GM23338 (cell line): ENCODE measurements around the gene DDIT3. TPM values are rescaled to one million over a fixed set of nuclear protein-coding genes. Genes with fewer than 3 reads are reported as not detected.

Source experiments
- ATAC-seq: fragments of 200-7000 bp; cut with Tn5 transposase; 3 replicates; pipeline ENCODE4 v1.9.1; 2020
- DNase-seq: peaks from one replicate; pipeline ENCODE4 v3.0.0-alpha.2; 2015; ENCODE audit warnings: low spot score
- H2AFZ ChIP-seq: fragments of 200-600 bp; sonication (generic); 2 replicates; pipeline ENCODE4 v1.8.0; 2016; ENCODE audit warnings: antibody characterized with exemption, mild to moderate bottlenecking, moderate library complexity
- H3F3A ChIP-seq: fragments of 200-600 bp; sonication (generic); replicated peaks from 2 replicates; pipeline ENCODE4 v1.8.0; 2017; ENCODE audit warnings: antibody characterized with exemption, mixed run types, low read depth
- H3K27ac ChIP-seq: fragments of 200-600 bp; sonication (generic); 2 replicates; pipeline ENCODE4 v1.6.1; 2016; ENCODE audit warnings: low read depth
- H3K27me3 ChIP-seq: fragments of 200-600 bp; sonication (generic); 2 replicates; pipeline ENCODE4 v1.8.0; 2016; ENCODE audit warnings: mild to moderate bottlenecking, mixed run types, moderate library complexity; ENCODE audit not compliant: insufficient read depth
- H3K36me3 ChIP-seq: fragments of 200-600 bp; sonication (generic); 2 replicates; pipeline ENCODE4 v1.8.0; 2016; ENCODE audit warnings: mild to moderate bottlenecking; ENCODE audit not compliant: insufficient read depth
- H3K4me1 ChIP-seq: fragments of 200-600 bp; sonication (generic); 2 replicates; pipeline ENCODE4 v1.8.0; 2016; ENCODE audit warnings: mild to moderate bottlenecking, moderate library complexity; ENCODE audit not compliant: insufficient read depth
- H3K4me2 ChIP-seq: fragments of 200-600 bp; sonication (generic); 2 replicates; pipeline ENCODE4 v1.7.1; 2017; ENCODE audit warnings: mixed run types
- H3K4me3 ChIP-seq: fragments of 200-600 bp; sonication (generic); 2 replicates; pipeline ENCODE4 v1.6.1; 2016; ENCODE audit warnings: mixed run types
- H3K79me2 ChIP-seq: fragments of 200-600 bp; sonication (generic); replicated peaks from 2 replicates; pipeline ENCODE4 v1.8.0; 2017; ENCODE audit warnings: mild to moderate bottlenecking; ENCODE audit not compliant: insufficient read depth
- H3K9me2 ChIP-seq: fragments of 200-600 bp; sonication (generic); 2 replicates; pipeline ENCODE4 v1.8.0; 2017; ENCODE audit not compliant: insufficient read depth
- H4K20me1 ChIP-seq: fragments of 200-600 bp; sonication (generic); replicated peaks from 2 replicates; pipeline ENCODE4 v1.8.0; 2017; ENCODE audit warnings: mild to moderate bottlenecking; ENCODE audit not compliant: insufficient read depth
- H3K27ac Mint-ChIP-seq: 2 replicates; pipeline ENCODE4 v1.8.0; 2020; ENCODE audit warnings: inconsistent platforms, mild to moderate bottlenecking, moderate library complexity, mixed read lengths
- H3K27me3 Mint-ChIP-seq: 3 replicates; pipeline ENCODE4 v1.8.0; 2022; ENCODE audit warnings: low read depth, mild to moderate bottlenecking, moderate library complexity, mixed read lengths, inconsistent platforms; ENCODE audit not compliant: insufficient read depth, poor library complexity
- H3K36me3 Mint-ChIP-seq: 3 replicates; pipeline ENCODE4 v1.8.0; 2021; ENCODE audit warnings: low read depth, mild to moderate bottlenecking, inconsistent platforms, moderate library complexity, mixed read lengths
- H3K4me1 Mint-ChIP-seq: 3 replicates; pipeline ENCODE4 v1.8.0; 2020; ENCODE audit warnings: mild to moderate bottlenecking, inconsistent platforms, mixed read lengths
- H3K4me3 Mint-ChIP-seq: 3 replicates; pipeline ENCODE4 v1.8.0; 2021; ENCODE audit warnings: moderate library complexity, mild to moderate bottlenecking, inconsistent platforms, mixed read lengths
- H3K9me3 Mint-ChIP-seq: 3 replicates; pipeline ENCODE4 v1.8.0; 2020; ENCODE audit warnings: moderate library complexity, mild to moderate bottlenecking, inconsistent platforms, mixed read lengths
- CREB1 ChIP-seq: fragments of 250-450 bp; sonication (Bioruptor Pico); IDR thresholded peaks from 2 replicates; pipeline ENCODE4 v1.5.0; 2020; ENCODE audit warnings: low read depth, mild to moderate bottlenecking, moderate library complexity
- ETS1 ChIP-seq: IDR thresholded peaks from 2 replicates; pipeline ENCODE4 v1.6.1; 2016; ENCODE audit warnings: antibody characterized with exemption
- EZH2 ChIP-seq: fragments of 200-600 bp; sonication (generic); IDR thresholded peaks from one replicate; pipeline ENCODE4 v1.8.0; 2017; ENCODE audit warnings: antibody characterized with exemption, mild to moderate bottlenecking, low read depth; ENCODE audit not compliant: unreplicated experiment
- JUNB ChIP-seq: IDR thresholded peaks from one replicate; pipeline ENCODE4 v1.6.1; 2016; ENCODE audit warnings: antibody characterized with exemption; ENCODE audit not compliant: unreplicated experiment
- NANOG ChIP-seq: IDR thresholded peaks from 2 replicates; pipeline ENCODE4 v1.6.1; 2016; ENCODE audit warnings: antibody characterized with exemption, borderline replicate concordance
- POLR2AphosphoS5 ChIP-seq: IDR thresholded peaks from 2 replicates; pipeline ENCODE4 v1.6.1; 2016; ENCODE audit warnings: antibody characterized with exemption, low read depth
- REST ChIP-seq: IDR thresholded peaks from one replicate; pipeline ENCODE4 v1.6.1; 2018; ENCODE audit warnings: antibody characterized with exemption; ENCODE audit not compliant: unreplicated experiment
- STAT1 ChIP-seq: IDR thresholded peaks from one replicate; pipeline ENCODE4 v1.6.1; 2016; ENCODE audit warnings: antibody characterized with exemption; ENCODE audit not compliant: unreplicated experiment
- ZNF114 ChIP-seq: fragments of 250-450 bp; sonication (Bioruptor Pico); IDR thresholded peaks from 2 replicates; pipeline ENCODE4 v1.5.0; 2020; ENCODE audit warnings: mild to moderate bottlenecking, moderate library complexity
- ZNF331 ChIP-seq: fragments of 250-450 bp; sonication (Bioruptor Pico); IDR thresholded peaks from 2 replicates; pipeline ENCODE4 v1.5.0; 2020; ENCODE audit warnings: low read depth, mild to moderate bottlenecking, moderate library complexity
- ZNF462 ChIP-seq: fragments of 250-450 bp; sonication (Bioruptor Pico); IDR thresholded peaks from 2 replicates; pipeline ENCODE4 v1.5.0; 2020; ENCODE audit warnings: mild to moderate bottlenecking, moderate library complexity
- polyA plus RNA-seq: library from polyadenylated mRNA; unstranded; fragments of >200 nt; fragmentation: Nextera tagmentation; extraction: Ambion mirVana; gene quantifications from 2 replicates; pipeline ENCODE4 v1.2.1, GENCODE V29; 2016
- total RNA-seq: library from RNA; depleted of rRNA; stranded (reverse); fragments of >200 nt; shearing (Covaris generic); gene quantifications from 2 replicates; pipeline ENCODE4 v1.2.3, GENCODE V29; 2014

The DDIT3 gene
- total and polyA plus RNA-seq, 2 experiments from 2014 or later = 3.9 to 12.5 TPM

GRCh38 chr12:57479376-57480115, 40.8 kb downstream of the DDIT3 start, which contains the start of gene ARHGAP9:
ARHGAP9 (minus strand) TSS chr12:57479866; CDS start chr12:57479406, 460 bp downstream.
- no peak for DNase-seq
- H3K4me2 ChIP-seq = no peak within 1 kb of the TSS
- H3F3A ChIP-seq = peaks cover 9% of the 10 kb centered on the region
- no peaks in the 10 kb centered on the region; the same call in 2 of the 3 replicates for H3K9me3 Mint-ChIP-seq
- no peak within 1 kb of the TSS for H3K4me3 ChIP-seq
- H3K9me2 ChIP-seq = no peaks in the 10 kb centered on the region
- H2AFZ ChIP-seq = no peak within 1 kb of the TSS
- H3K27me3 ChIP-seq = peaks cover 29% of the 10 kb centered on the region
- TF ChIP-seq NANOG (no peak), ETS1 (no peak), REST (no peak), CREB1 (CRISPR knock-in tag) (no peak), ZNF114 (CRISPR knock-in tag) (no peak), ZNF331 (CRISPR knock-in tag) (no peak)
- H3K27ac Mint-ChIP-seq = no peak within 1 kb of the TSS
- no peaks in the 10 kb centered on the region for H4K20me1 ChIP-seq
- no peak within 1 kb of the TSS for H3K27ac ChIP-seq
- peaks cover 43% of the 10 kb centered on the region for H3K4me1 ChIP-seq
- no peak within 1 kb of the TSS; the same call in 2 of the 3 replicates for H3K4me3 Mint-ChIP-seq
- peaks cover 2% of the 10 kb centered on the region; the same call in 1 of the 3 replicates for H3K36me3 Mint-ChIP-seq
- peaks cover 54% of the 10 kb centered on the region for H3K4me1 Mint-ChIP-seq
- no peaks in the 10 kb centered on the region for H3K79me2 ChIP-seq
- no peaks in the 10 kb centered on the region for H3K36me3 ChIP-seq
- ATAC-seq = no peak
- H3K27me3 Mint-ChIP-seq = peaks cover 41% of the 10 kb centered on the region

GRCh38 chr12:57479043-57479375, 41.3 kb downstream of the DDIT3 start:
- H3K4me1 ChIP-seq = peaks cover 44% of the 10 kb centered on the region
- Mint-ChIP-seq H3K4me1 (peaks cover 57% of the 10 kb centered on the region), H3K4me3 (no peak overlapping the region; the same call in 2 of the 3 replicates), H3K27ac (no peak overlapping the region), H3K27me3 (peaks cover 46% of the 10 kb centered on the region), H3K36me3 (peaks cover 8% of the 10 kb centered on the region; the same call in 1 of the 3 replicates), H3K9me3 (no peaks in the 10 kb centered on the region; the same call in 2 of the 3 replicates)
- H3K27ac ChIP-seq = no peak overlapping the region
- H3K79me2 ChIP-seq = no peaks in the 10 kb centered on the region
- no peaks in the 10 kb centered on the region for H4K20me1 ChIP-seq
- H3K27me3 ChIP-seq = peaks cover 35% of the 10 kb centered on the region
- H3F3A ChIP-seq = peaks cover 9% of the 10 kb centered on the region
- H3K4me3 ChIP-seq = no peak overlapping the region
- no peak for ATAC-seq
- no peaks in the 10 kb centered on the region for H3K9me2 ChIP-seq
- H2AFZ ChIP-seq = no peak overlapping the region
- no peak overlapping the region for H3K4me2 ChIP-seq
- DNase-seq = no peak
- H3K36me3 ChIP-seq = no peaks in the 10 kb centered on the region
- no peak for TF ChIP-seq POLR2AphosphoS5
- TF ChIP-seq STAT1 = no peak
- no peak for TF ChIP-seq EZH2
- TF ChIP-seq JUNB = no peak
- no peak for TF ChIP-seq ZNF462 (CRISPR knock-in tag)
